A673 (cell line): ENCODE measurements around the gene DYRK1A. TPM values are rescaled to one million over a fixed set of nuclear protein-coding genes. Genes with fewer than 3 reads are reported as not detected.

Experiments used
- BruUV-seq: library from RNA; stranded (reverse); fragments of 400-500 nt; replicated peaks from 2 replicates; lab custom pipeline; 2021; lab: Mats Ljungman, UMichigan
- CTCF ChIA-PET: fragments of 300-600 bp; sonication (Branson Sonifier 250); formaldehyde crosslinking; loops from one replicate; lab custom pipeline; 2022; ENCODE audit warnings: antibody characterized with exemption; lab: Charles Lee
- POLR2A ChIA-PET: fragments of 300-600 bp; sonication (Branson Sonifier 250); formaldehyde crosslinking; loops from one replicate; lab custom pipeline; 2022; ENCODE audit warnings: antibody characterized with exemption; ENCODE audit not compliant: low non-redundant PET; lab: Charles Lee
- DNase-seq: peaks from one replicate; pipeline ENCODE4 v3.0.0-alpha.2; 2015; ENCODE audit warnings: low spot score
- H3K27ac ChIP-seq: fragments of 200-600 bp; sonication (generic); 2 replicates; pipeline ENCODE4 v1.5.1; 2016; ENCODE audit warnings: mixed run types, low read depth, mild to moderate bottlenecking, mixed read lengths, antibody characterized with exemption, low read length; ENCODE audit not compliant: poor library complexity, severe bottlenecking
- H3K27me3 ChIP-seq: fragments of 200-600 bp; sonication (generic); replicated peaks from 2 replicates; pipeline ENCODE4 v1.6.1; 2017; ENCODE audit warnings: mixed run types, low read depth, mild to moderate bottlenecking, mixed read lengths, antibody characterized with exemption, low read length; ENCODE audit not compliant: insufficient read depth, poor library complexity
- H3K36me3 ChIP-seq: fragments of 200-600 bp; sonication (generic); 2 replicates; pipeline ENCODE4 v1.6.1; 2016; ENCODE audit warnings: mixed run types, mild to moderate bottlenecking, mixed read lengths, antibody characterized with exemption, low read length; ENCODE audit not compliant: insufficient read depth, poor library complexity, severe bottlenecking
- H3K4me1 ChIP-seq: fragments of 200-600 bp; sonication (generic); 2 replicates; pipeline ENCODE4 v1.6.1; 2017; ENCODE audit warnings: mixed run types, mild to moderate bottlenecking, mixed read lengths, antibody characterized with exemption, low read length; ENCODE audit not compliant: insufficient read depth, poor library complexity, severe bottlenecking
- H3K4me3 ChIP-seq: fragments of 200-600 bp; sonication (generic); 2 replicates; pipeline ENCODE4 v1.5.1; 2016; ENCODE audit warnings: low read depth, mixed run types, mild to moderate bottlenecking, mixed read lengths, low read length; ENCODE audit not compliant: poor library complexity, severe bottlenecking
- H3K9me3 ChIP-seq: fragments of 200-600 bp; sonication (generic); 2 replicates; pipeline ENCODE4 v1.6.1; 2016; ENCODE audit warnings: mixed run types, low read depth, mild to moderate bottlenecking, mixed read lengths, antibody characterized with exemption, low read length; ENCODE audit not compliant: poor library complexity, severe bottlenecking
- CTCF ChIP-seq: fragments of 300-800, 200-600 bp; sonication (generic); conservative IDR thresholded peaks from 2 replicates; pipeline ENCODE4 v1.5.1; 2017; ENCODE audit warnings: low read depth, mild to moderate bottlenecking, antibody characterized with exemption, low read length, moderate library complexity, mixed read lengths
- EZH2 ChIP-seq: fragments of 200-600 bp; sonication (generic); IDR thresholded peaks from 2 replicates; pipeline ENCODE4 v1.6.1; 2017; ENCODE audit warnings: borderline replicate concordance, low read depth, mild to moderate bottlenecking, mixed read lengths, antibody characterized with exemption, low read length; ENCODE audit not compliant: poor library complexity, severe bottlenecking
- intact Hi-C: fragments of 100-400 bp; cut with micrococcal nuclease; formaldehyde crosslinking; loops from one replicate; pipeline ENCODE4 v1.10.0; 2022; ENCODE audit not compliant: unreplicated experiment
- total RNA-seq: library from RNA; stranded (reverse); gene quantifications from 2 replicates; pipeline ENCODE4 v1.2.3, GENCODE V29; 2021

The DYRK1A gene
- total RNA-seq, 1 experiment from 2014 or later: 70.5 TPM

- DNase-seq: peak; percentile 50
- H3K9me3 ChIP-seq: no peaks in the 10 kb centered on the region
- no peaks in the 10 kb centered on the region for H3K36me3 ChIP-seq
- POLR2A ChIA-PET: interaction anchor here (0.6 kb wide), 1 partner anchor 8 kb away, joined by 5 read pairs; no protein-coding TSS in a partner anchor
- no peak for TF ChIP-seq CTCF
- no peak for TF ChIP-seq EZH2
- BruUV-seq: no TSS peak
- H3K4me1 ChIP-seq: peaks cover 46% of the 10 kb centered on the region
- CTCF ChIA-PET: interaction anchor here (0.5 kb wide), 1 partner anchor 398 kb away, joined by 9 read pairs; no protein-coding TSS in a partner anchor
- intact Hi-C loops: no loop called here
- peak overlapping the region; percentile 65 for H3K4me3 ChIP-seq
- peak overlapping the region; percentile 71 for H3K27ac ChIP-seq
- H3K27me3 ChIP-seq: no peaks in the 10 kb centered on the region
Observed at GRCh38 chr21:37370152-37371040, 3.8 kb downstream of the DYRK1A start.

GRCh38 chr21:37371041-37371397 is 4.4 kb downstream of the DYRK1A start:
- Histone ChIP-seq H3K4me1 (peaks cover 46% of the 10 kb centered on the region), H3K27me3 (no peaks in the 10 kb centered on the region), H3K36me3 (no peaks in the 10 kb centered on the region), H3K4me3 (peak overlapping the region; percentile 65), H3K27ac (peak overlapping the region; percentile 71), H3K9me3 (no peaks in the 10 kb centered on the region)
- ChIA-PET POLR2A (no interaction called here), CTCF (no interaction called here)
- no TSS peak for BruUV-seq
- intact Hi-C loops: no loop called here
- no peak for DNase-seq
- TF ChIP-seq CTCF: no peak
- no peak for TF ChIP-seq EZH2

GRCh38 chr21:37372127-37372731 is 5.7 kb downstream of the DYRK1A start:
- intact Hi-C loops: no loop called here
- no TSS peak for BruUV-seq
- no peak for DNase-seq
- ChIA-PET POLR2A (interaction anchor here (0.6 kb wide), 1 partner anchor 13 kb away, joined by 9 read pairs; no protein-coding TSS in a partner anchor), CTCF (no interaction called here)
- H3K4me1 ChIP-seq: peaks cover 46% of the 10 kb centered on the region
- H3K27ac ChIP-seq: no peak overlapping the region
- H3K27me3 ChIP-seq: no peaks in the 10 kb centered on the region
- H3K36me3 ChIP-seq: no peaks in the 10 kb centered on the region
- TF ChIP-seq CTCF (no peak), EZH2 (no peak)
- H3K4me3 ChIP-seq: no peak overlapping the region
- no peaks in the 10 kb centered on the region for H3K9me3 ChIP-seq
